A673 (cell line): ENCODE measurements around the gene DCC. TPM values are rescaled to one million over a fixed set of nuclear protein-coding genes. Genes with fewer than 3 reads are reported as not detected.

Experiments used
- BruUV-seq: library from RNA; stranded (reverse); fragments of 400-500 nt; replicated peaks from 2 replicates; lab custom pipeline; 2021; lab: Mats Ljungman, UMichigan
- CTCF ChIA-PET: fragments of 300-600 bp; sonication (Branson Sonifier 250); formaldehyde crosslinking; loops from one replicate; lab custom pipeline; 2022; ENCODE audit warnings: antibody characterized with exemption; lab: Charles Lee
- POLR2A ChIA-PET: fragments of 300-600 bp; sonication (Branson Sonifier 250); formaldehyde crosslinking; loops from one replicate; lab custom pipeline; 2022; ENCODE audit warnings: antibody characterized with exemption; ENCODE audit not compliant: low non-redundant PET; lab: Charles Lee
- DNase-seq: peaks from one replicate; pipeline ENCODE4 v3.0.0-alpha.2; 2015; ENCODE audit warnings: low spot score
- H3K27ac ChIP-seq: fragments of 200-600 bp; sonication (generic); 2 replicates; pipeline ENCODE4 v1.5.1; 2016; ENCODE audit warnings: mixed run types, low read depth, mild to moderate bottlenecking, mixed read lengths, antibody characterized with exemption, low read length; ENCODE audit not compliant: poor library complexity, severe bottlenecking
- H3K27me3 ChIP-seq: fragments of 200-600 bp; sonication (generic); replicated peaks from 2 replicates; pipeline ENCODE4 v1.6.1; 2017; ENCODE audit warnings: mixed run types, low read depth, mild to moderate bottlenecking, mixed read lengths, antibody characterized with exemption, low read length; ENCODE audit not compliant: insufficient read depth, poor library complexity
- H3K36me3 ChIP-seq: fragments of 200-600 bp; sonication (generic); 2 replicates; pipeline ENCODE4 v1.6.1; 2016; ENCODE audit warnings: mixed run types, mild to moderate bottlenecking, mixed read lengths, antibody characterized with exemption, low read length; ENCODE audit not compliant: insufficient read depth, poor library complexity, severe bottlenecking
- H3K4me1 ChIP-seq: fragments of 200-600 bp; sonication (generic); 2 replicates; pipeline ENCODE4 v1.6.1; 2017; ENCODE audit warnings: mixed run types, mild to moderate bottlenecking, mixed read lengths, antibody characterized with exemption, low read length; ENCODE audit not compliant: insufficient read depth, poor library complexity, severe bottlenecking
- H3K4me3 ChIP-seq: fragments of 200-600 bp; sonication (generic); 2 replicates; pipeline ENCODE4 v1.5.1; 2016; ENCODE audit warnings: low read depth, mixed run types, mild to moderate bottlenecking, mixed read lengths, low read length; ENCODE audit not compliant: poor library complexity, severe bottlenecking
- H3K9me3 ChIP-seq: fragments of 200-600 bp; sonication (generic); 2 replicates; pipeline ENCODE4 v1.6.1; 2016; ENCODE audit warnings: mixed run types, low read depth, mild to moderate bottlenecking, mixed read lengths, antibody characterized with exemption, low read length; ENCODE audit not compliant: poor library complexity, severe bottlenecking
- CTCF ChIP-seq: fragments of 300-800, 200-600 bp; sonication (generic); conservative IDR thresholded peaks from 2 replicates; pipeline ENCODE4 v1.5.1; 2017; ENCODE audit warnings: low read depth, mild to moderate bottlenecking, antibody characterized with exemption, low read length, moderate library complexity, mixed read lengths
- EZH2 ChIP-seq: fragments of 200-600 bp; sonication (generic); IDR thresholded peaks from 2 replicates; pipeline ENCODE4 v1.6.1; 2017; ENCODE audit warnings: borderline replicate concordance, low read depth, mild to moderate bottlenecking, mixed read lengths, antibody characterized with exemption, low read length; ENCODE audit not compliant: poor library complexity, severe bottlenecking
- intact Hi-C: fragments of 100-400 bp; cut with micrococcal nuclease; formaldehyde crosslinking; loops from one replicate; pipeline ENCODE4 v1.10.0; 2022; ENCODE audit not compliant: unreplicated experiment
- total RNA-seq: library from RNA; stranded (reverse); gene quantifications from 2 replicates; pipeline ENCODE4 v1.2.3, GENCODE V29; 2021

Gene DCC
- total RNA-seq, 1 experiment from 2014 or later: 93.0 TPM

DNA sequence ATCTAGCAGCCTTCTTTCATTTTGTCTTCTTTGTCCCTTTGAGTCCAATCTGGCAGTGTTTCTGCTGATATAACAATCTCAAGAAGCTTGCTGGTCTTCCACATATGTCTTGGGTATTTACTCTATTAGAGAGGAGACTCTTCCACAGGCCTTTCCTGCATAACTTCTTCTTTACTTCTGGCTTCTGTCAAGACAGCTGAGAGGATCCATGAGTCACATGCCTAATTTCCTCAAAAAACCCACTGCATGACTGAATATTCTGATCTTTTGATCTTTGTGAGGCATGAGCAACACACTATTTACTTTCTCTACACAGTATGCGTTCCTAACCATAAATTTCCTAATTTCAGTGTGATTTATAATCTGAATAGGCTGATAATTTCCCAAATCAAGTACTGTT, 5.1 kb upstream of the DCC start:
- ChIA-PET CTCF (no interaction called here), POLR2A (interaction anchor here (0.6 kb wide), 1 partner anchor 693 kb away, joined by 3 read pairs; no protein-coding TSS in a partner anchor)
- peaks cover 11% of the 10 kb centered on the region for H3K4me1 ChIP-seq
- TF ChIP-seq EZH2: no peak
- TF ChIP-seq CTCF: no peak
- H3K36me3 ChIP-seq: no peaks in the 10 kb centered on the region
- no peaks in the 10 kb centered on the region for H3K27me3 ChIP-seq
- intact Hi-C loops: loop anchor here (10.0 kb wide), 1 partner anchor 210 kb away; no protein-coding TSS in a partner anchor
- BruUV-seq: no TSS peak
- no peak overlapping the region for H3K27ac ChIP-seq
- peak; percentile 59 for DNase-seq
- no peak overlapping the region for H3K4me3 ChIP-seq
- H3K9me3 ChIP-seq: no peaks in the 10 kb centered on the region

DNA sequence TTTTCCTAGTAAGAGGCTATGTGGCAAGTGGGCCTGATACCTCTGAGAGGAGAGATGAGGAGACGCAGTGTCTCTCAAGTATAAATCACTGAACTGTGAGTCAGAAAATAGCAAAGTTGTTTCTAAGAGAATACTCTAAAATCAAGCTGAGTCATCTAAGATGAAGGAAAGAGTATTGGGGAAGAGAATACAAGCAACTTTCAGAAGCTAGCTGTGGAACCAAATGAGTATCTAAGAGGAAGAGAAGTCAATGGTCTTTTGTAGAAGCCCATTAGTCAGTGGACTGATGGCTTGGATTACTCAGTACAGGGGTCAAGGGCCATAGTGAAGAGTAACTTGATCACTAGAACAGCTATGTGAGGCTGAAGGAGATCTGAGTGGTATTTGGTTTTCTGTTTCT, 2.7 kb upstream of the DCC start:
- Histone ChIP-seq H3K36me3 (no peaks in the 10 kb centered on the region), H3K27me3 (no peaks in the 10 kb centered on the region), H3K27ac (no peak overlapping the region), H3K9me3 (no peaks in the 10 kb centered on the region), H3K4me3 (no peak overlapping the region), H3K4me1 (peaks cover 11% of the 10 kb centered on the region)
- TF ChIP-seq EZH2: no peak
- TF ChIP-seq CTCF: no peak
- POLR2A ChIA-PET: no interaction called here
- DNase-seq: peak; percentile 22
- CTCF ChIA-PET: interaction anchor here (0.5 kb wide), 1 partner anchor 50 kb away, joined by 4 read pairs; no protein-coding TSS in a partner anchor
- intact Hi-C loops: loop anchor here (10.0 kb wide), 1 partner anchor 212 kb away; no protein-coding TSS in a partner anchor
- BruUV-seq: no TSS peak

- TF ChIP-seq CTCF (no peak), EZH2 (no peak)
- H3K4me3 ChIP-seq: peak overlapping the region; percentile 96
- no peaks in the 10 kb centered on the region for H3K9me3 ChIP-seq
- CTCF ChIA-PET: interaction anchor here (0.6 to 1.3 kb wide), 4 partner anchors 9 to 672 kb away, joined by 3 to 7 read pairs (median 3); no protein-coding TSS in a partner anchor
- peaks cover 23% of the 10 kb centered on the region for H3K4me1 ChIP-seq
- POLR2A ChIA-PET: interaction anchor here (0.6 kb wide), 1 partner anchor 674 kb away, joined by 3 read pairs; no protein-coding TSS in a partner anchor
- no peaks in the 10 kb centered on the region for H3K27me3 ChIP-seq
- DNase-seq: peak; percentile 26
- BruUV-seq: TSS peak; percentile 31
- H3K27ac ChIP-seq: peak overlapping the region; percentile 94
- intact Hi-C loops: loop anchor here (2.0 to 10.0 kb wide), 7 partner anchors 234 to 672 kb away; no protein-coding TSS in a partner anchor
- H3K36me3 ChIP-seq: no peaks in the 10 kb centered on the region
These were observed 557 bp downstream of the DCC start for GRCh38 chr18:52340406-52341102.
